NCI-H2029 treated with DMSO at 0.1 percent for 48 hours (cell line): ENCODE results near the gene ENOX1.
"Not testable (repeated sequence)": the region's sequence is repeated elsewhere in the genome, so short reads cannot be mapped to it uniquely, and the experiment has no call there.

ENCODE experiments used
- DNase-seq: peaks from one replicate; lab custom pipeline; 2025; lab: John Stamatoyannopoulos, UW

ENOX1 gene

GRCh38 chr13:43431841-43432240, 354.9 kb downstream of the ENOX1 start:
- no peak for DNase-seq

DNA sequence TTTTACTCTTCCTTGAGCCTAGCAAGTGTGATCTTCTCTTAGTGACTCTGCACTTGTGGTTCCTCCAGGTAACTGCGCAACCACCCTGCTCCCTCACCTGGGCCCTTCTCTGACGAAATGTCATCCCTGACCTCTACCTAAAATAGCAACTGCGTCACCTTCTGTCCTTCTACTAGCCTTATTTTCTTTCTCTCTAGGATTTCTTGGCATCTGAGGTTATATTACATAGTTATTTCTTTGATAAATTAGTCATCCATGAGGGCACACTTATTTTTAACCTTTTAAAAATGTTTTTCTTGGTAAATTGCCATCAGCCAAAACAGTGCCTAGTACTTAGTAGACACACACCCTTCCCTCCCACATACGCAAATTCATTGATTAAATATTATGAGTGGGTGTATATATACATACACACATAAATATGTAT, 355.5 kb downstream of the ENOX1 start:
- no peak for DNase-seq

DNA sequence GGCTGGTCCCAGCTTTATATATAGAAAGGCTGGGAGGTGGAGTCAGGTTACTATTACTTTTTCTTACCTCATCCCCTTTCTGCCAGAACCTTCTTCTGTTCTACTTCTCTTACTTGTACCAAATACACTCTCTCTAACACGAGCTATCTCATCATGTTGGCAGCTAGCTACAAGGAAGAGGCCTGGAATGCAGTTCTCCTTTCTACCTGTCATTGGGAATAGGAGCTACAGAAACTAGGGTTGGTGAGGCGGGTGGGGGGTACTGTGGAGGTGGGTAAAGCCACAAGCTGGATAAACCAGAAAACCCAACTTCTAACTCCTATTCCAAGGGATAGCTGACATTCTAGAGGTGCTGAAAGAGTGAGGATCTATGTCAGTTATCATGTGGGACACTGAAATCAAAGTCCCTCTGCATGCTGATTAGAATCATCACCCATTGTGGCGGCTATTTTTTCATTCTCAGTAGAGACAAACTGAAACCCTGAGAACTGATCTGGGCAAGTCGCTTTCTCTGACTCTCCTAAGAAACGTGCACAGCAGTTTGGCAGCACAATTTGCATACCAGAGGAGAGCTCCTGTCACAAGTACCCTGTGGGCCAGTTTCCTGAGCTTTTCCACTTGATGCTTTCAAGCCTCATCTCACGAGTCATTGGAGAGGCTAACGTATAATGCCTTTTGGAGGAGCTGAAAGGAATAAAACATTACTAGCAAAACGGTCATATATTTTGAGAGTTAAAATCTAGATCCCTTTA, 358.1 kb downstream of the ENOX1 start:
- no peak for DNase-seq

DNA sequence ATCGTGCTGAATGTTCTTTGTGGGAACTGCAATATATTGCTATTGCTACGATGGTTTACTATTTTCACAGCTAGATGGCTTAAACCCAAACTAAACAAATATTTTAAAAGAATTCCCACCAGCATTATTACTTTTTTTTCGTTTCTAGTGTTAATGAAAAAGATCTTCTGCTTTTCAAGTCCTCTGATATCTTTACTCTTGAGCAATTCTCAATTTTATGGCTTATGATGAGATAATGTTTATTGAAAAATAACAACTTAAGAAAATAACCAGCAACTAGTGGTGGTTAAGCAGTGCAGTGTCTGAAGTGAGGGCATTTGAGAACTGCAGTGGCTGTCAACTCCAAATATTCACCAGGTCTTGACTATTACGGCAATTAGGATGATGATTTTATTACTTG, 360.4 kb downstream of the ENOX1 start:
- no peak for DNase-seq

GRCh38 chr13:43425234-43425633, 361.5 kb downstream of the ENOX1 start:
- DNase-seq = no peak

DNA sequence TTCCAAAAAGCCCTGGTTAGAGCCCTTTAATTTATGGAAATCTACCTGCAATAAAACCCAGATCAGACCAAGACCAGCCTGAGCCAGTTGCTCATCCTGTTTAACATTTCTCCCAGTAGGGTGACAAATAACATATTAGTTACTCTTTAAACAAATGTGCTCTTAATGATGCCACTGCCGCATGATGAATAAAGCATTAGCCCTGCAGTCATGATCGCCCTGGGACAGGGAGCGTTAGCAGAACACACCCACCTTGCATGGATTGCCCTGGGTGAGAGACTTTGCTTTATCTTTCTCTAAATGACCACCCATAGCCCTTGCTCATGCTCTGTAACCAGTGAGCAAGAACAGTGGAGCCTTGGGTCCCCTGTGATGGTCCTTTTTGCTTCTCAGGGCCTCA, 362.4 kb downstream of the ENOX1 start:
- no peak for DNase-seq

- no peak for DNase-seq
Measured at GRCh38 chr13:43422116-43422515, 364.7 kb downstream of the ENOX1 start.

DNA sequence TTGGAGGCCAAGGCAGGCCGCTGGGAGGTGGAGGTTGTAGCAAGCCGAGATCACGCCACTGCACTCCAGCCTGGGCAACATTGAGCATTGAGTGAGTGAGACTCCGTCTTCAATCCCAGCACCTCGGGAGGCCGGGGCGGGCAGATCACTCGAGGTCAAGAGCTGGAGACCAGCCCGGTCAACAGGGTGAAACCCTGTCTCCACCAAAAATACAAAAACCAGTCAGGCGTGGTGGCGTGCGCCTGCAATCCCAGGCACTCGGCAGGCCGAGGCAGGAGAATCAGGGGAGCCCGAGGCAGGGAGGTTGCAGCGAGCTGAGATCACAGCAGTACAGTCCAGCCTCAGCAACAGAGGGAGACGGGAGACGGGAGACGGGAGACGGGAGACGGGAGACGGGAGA, 369.9 kb downstream of the ENOX1 start:
- DNase-seq = not testable (repeated sequence)

DNA sequence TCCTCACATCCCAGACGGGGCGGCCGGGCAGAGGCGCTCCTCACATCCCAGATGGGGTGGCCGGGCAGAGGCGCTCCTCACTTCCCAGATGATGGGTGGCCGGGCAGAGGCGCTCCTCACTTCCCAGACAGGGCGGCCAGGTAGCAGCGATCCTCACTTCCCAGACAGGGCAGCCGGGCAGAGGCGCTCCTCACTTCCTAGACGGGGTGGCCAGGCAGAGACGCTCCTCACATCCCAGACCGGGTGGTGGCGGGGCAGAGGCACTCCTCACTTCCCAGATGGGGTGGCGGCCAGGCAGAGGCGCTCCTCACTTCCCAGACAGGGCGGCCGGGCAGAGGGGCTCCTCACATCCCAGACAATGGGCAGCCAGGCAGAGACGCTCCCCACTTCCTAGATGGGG, 370.4 kb downstream of the ENOX1 start:
- not testable (repeated sequence) for DNase-seq

DNA sequence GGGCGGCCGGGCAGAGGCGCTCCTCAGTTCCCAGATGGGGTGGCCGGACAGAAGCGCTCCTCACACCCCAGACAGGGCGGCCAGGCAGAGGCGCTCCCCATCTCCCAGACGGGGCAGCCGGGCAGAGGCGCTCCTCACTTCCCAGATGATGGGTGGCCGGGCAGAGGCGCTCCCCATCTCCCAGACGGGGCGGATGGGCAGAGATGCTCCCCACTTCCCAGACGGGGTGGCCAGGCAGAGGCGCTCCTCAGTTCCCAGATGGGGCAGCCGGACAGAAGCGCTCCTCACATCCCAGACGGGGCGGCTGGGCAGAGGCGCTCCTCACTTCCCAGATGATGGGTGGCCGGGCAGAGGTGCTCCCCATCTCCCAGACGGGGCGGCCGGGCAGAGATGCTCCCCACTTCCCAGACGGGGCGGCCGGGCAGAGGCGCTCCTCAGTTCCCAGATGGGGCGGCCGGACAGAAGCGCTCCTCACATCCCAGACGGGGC, 370.8 kb downstream of the ENOX1 start:
- DNase-seq = not testable (repeated sequence)

DNA sequence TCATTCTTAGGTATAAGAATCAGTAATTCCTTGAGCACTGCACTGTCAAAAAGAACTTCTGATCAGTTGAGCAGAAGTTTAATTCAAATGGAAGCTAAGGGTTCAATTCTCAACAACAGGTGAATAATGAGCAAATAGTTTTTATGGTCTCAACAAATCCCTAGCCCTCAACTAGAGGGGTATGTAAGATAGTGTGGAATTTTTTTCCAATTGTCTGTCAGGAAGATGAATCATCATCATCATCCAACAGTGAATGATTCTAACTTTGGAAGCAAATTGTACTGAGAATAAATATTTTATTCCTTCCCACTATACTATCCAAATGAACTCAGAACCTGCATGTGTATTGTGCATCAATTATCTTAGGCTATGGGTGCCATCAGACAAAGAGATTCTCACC, 372.7 kb downstream of the ENOX1 start:
- DNase-seq = no peak

GRCh38 chr13:43411741-43412140, 375.0 kb downstream of the ENOX1 start:
- no peak for DNase-seq

DNA sequence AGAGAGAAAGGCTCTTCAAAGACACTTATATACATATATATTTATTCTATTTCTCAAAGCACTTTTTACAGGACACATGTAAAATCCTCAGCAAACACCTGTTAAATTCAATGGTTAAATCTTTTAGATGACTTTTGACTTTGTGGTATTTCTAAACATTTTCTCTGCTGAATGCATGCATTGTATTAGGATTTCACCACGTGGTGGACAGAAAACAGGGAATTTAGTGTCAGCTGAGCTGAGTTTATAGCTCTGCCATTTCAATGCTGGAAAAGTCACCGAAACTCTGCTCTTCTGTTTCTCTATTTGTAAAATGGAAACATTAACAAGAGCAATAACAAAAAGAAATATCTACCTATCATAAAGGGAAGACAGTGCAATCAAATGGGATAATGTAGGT, 375.6 kb downstream of the ENOX1 start:
- no peak for DNase-seq

DNA sequence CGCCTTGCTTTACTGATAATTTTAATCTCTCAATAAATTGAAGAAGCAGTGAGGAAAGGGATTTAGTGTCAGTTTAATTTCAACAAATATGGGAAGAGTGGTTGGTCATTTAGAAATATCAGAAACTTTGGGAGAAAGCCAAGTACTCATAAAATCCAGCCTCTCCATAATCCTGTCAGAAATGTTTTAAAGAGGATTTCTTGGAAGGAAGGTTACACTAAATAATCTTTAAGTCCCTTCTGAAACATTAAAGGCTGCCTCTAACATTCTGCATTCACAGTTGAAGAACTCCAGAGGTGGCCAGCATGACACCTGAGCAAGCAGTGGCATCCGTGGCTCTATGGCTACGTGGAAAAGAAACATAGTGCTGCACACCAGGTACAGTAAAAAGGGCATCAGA, 378.5 kb downstream of the ENOX1 start:
- DNase-seq = no peak

DNA sequence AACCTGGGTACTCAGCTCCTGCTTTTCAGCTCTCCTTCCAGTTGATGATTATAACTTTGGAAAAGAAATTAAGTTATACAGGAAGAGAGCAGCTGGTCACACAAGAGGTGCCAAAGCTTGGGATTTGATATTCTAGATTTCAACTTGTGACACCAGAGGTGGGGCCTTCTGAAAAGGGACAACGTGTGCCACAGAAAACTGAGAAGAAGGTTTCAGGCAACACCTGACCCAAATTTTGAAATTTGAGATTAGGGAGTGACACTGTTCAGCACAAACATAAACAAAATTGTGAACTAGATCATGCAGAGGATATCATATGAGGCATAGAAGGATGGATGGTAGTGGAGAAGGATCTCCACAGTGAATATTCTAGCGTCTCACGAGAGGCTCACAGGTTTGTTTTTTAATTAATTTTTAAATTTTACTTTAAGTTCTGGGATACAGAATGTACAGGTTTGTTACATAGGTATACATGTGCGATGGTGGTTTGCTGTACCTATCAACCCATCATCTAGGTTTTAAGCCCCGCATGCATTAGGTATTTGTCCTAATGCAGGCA, 379.7 kb downstream of the ENOX1 start:
- no peak for DNase-seq

- no peak for DNase-seq
Measured at GRCh38 chr13:43405457-43405856, 381.3 kb downstream of the ENOX1 start.

DNA sequence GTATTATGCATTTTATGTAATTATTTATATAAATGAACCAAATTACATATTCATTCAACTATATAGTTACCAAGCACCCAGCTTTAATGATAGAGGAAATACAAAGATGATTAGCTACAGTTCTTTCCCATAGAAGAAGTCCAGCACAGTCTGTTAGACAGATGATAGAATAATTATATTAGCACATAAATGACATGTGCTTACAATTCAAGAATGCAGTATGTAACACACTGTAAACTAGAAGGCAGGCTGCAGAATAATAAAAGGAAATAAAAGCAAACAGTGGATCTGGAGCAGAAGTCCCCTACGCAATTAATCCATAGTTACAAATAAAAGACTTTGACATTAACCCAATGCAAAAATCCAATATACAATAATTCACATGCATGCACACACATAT, 384.4 kb downstream of the ENOX1 start:
- DNase-seq = no peak

GRCh38 chr13:43401361-43401760, 385.4 kb downstream of the ENOX1 start:
- no peak for DNase-seq

DNA sequence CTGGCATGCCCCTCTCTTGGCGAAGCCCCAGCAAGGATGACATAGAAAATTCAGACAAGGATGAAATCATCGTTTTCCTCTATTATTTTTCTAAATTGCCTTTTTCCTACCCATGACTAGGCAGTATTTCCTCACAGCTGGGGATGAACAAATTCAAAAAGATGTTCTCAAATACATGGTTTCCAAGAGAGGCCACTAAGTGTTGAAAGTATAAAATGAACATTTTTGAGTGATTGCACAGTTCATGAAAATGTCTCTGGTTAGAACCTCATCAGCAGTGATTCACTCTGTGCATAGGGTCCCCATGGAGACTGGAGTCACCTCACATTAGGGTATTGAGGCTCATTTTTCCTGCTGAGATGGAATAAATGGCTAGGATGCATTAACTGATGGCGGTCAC, 389.7 kb downstream of the ENOX1 start:
- no peak for DNase-seq

GRCh38 chr13:43391036-43391435, 395.7 kb downstream of the ENOX1 start:
- no peak for DNase-seq

DNA sequence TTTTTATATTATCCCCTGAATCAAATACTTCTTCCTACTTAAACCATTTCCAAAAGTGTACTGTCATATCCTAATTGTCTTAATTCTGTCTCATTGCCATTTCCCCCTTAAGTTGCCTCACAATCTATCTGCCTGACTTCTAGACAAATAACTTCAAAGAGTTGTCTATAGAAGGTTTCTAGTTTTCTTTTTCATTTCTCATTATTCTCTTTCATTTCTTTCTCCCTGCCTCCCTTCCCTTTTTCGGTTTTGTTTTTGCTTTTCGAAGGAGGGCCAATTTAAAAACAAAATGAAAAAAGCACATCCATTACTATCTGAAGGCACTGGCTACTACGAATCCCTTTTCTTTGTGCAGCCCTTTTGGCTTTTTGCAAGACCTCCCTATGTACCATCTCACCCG, 396.2 kb downstream of the ENOX1 start:
- no peak for DNase-seq

GRCh38 chr13:43389983-43390382, 396.8 kb downstream of the ENOX1 start:
- no peak for DNase-seq

DNA sequence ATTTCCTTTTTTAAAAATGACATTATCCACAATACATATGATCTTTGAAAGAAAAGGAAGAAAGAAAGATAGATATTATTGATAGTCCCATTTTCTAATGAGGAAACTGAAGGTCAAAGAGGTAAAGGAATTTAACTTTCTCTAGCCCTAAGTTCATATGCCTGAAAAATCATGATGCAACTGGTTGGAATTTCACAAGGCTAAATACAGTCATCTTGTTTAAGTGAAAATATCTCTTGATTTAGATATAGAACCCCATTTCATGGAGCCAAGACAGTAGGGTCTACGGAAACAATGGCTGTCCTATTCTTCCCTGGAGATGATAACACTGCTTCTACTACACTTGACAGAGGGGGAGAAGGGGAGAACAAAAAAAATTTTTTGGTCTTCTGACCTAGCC, 397.2 kb downstream of the ENOX1 start:
- DNase-seq = no peak
